ENCODE results near the gene GNAL.
"Not testable (repeated sequence)": the region's sequence is repeated elsewhere in the genome, so short reads cannot be mapped to it uniquely, and the experiment has no call there.

The GNAL gene

GRCh38 chr18:11669271-11669947 lies 19.7 kb upstream of the GNAL start:
- DNase-seq, result no peak

DNA sequence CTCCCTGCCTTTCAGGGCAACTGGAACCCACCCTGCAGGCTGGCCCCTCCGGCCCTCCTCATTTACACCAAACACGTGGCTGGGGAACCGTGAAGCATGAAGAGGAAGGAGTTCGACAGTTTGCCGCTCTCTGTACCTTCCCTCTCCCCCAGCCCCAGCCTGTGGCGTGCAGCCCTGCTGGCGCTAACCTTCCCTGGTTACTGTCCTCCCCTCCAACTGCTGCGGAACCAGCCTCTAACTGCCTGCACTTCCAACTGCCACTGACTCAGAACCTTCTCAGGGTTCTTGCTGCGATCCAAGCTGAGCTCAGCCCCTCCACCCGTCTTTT lies 19.2 kb upstream of the GNAL start:
- DNase-seq, result no peak

DNA sequence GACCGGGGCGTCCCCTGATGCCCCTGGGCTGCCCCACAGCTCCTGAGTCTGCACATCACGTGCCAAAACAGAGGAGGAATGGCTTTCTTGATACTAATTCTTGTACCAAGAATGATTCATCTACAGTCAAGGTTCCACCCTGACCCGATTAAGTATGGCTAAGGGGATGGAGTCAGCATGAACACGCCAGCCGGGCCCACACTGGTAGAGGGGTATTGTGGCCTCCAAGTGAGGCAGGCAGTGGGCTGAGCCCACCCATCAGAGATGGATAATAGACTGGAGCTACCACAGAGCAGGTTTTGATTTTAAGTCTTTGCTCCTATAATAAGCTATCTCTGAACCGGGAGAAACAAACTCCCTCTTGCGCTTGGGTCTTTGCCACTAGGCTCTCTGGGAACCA lies 17.9 kb upstream of the GNAL start:
- DNase-seq, result no peak

- no peak for DNase-seq
Measured at GRCh38 chr18:11672198-11672597, 16.9 kb upstream of the GNAL start.

DNA sequence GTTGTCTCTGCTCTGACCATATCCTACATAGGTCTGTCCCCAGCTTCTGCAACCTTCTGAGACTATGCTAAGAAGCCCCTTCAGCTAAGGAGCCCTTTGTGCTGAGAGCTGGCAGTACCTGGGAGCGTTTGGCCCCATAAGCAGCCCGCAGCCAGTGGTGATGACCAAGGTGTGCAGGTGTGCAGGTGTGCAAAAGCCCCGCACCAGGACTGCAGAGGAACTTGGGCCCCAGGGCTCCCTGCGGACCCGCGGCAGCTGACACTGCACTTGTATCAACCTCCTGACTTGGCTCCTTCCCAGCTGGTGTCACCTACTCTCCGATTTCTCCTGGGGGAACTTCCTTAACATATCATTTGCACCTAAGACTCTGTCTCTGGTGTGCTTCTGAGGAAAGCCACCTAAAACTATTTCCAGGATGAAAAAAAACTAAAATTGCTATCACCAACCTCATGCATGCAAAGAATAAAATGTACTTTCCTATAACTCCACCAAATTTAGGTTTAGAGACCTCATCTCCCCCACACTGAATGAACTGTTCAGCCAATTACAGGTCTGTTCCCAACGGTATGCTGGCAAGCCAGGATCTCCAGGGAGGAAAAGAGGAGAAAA lies 16.1 kb upstream of the GNAL start:
- DNase-seq, result no peak

DNA sequence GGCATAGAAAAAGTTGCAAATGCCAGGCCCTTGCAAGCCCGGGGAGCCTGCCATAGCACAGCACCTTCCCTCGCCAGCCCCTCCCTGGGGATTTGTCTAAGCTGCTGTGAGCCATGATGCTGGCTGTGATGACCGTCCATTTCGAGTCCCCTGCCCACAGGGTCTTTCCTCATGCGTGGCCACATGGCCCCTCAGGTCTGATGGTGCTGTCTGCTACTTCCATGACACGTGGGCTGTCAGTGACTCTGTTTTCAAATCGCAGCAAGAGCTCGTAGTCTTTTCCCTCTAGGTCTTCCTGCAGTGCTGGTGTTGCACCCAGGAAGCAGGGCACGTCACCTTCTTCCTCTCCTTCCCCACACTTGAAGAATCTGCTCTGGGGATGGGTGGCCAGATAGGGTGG lies 15.5 kb upstream of the GNAL start:
- no peak for DNase-seq

- no peak for DNase-seq
Measured at GRCh38 chr18:11674119-11674518, 14.9 kb upstream of the GNAL start.

GRCh38 chr18:11676386-11676785 lies 12.7 kb upstream of the GNAL start:
- DNase-seq, result no peak

GRCh38 chr18:11676867-11677266 lies 12.2 kb upstream of the GNAL start:
- DNase-seq, result no peak

GRCh38 chr18:11678211-11678610 lies 10.9 kb upstream of the GNAL start:
- no peak for DNase-seq

GRCh38 chr18:11689669-11690565 lies 853 bp downstream of the GNAL start:
- DNase-seq, result peak in 8 of 51 donors; percentile 4 to 49 (median 26)

GRCh38 chr18:11690660-11691059 lies 1.6 kb downstream of the GNAL start:
- not testable (repeated sequence) for DNase-seq

DNA sequence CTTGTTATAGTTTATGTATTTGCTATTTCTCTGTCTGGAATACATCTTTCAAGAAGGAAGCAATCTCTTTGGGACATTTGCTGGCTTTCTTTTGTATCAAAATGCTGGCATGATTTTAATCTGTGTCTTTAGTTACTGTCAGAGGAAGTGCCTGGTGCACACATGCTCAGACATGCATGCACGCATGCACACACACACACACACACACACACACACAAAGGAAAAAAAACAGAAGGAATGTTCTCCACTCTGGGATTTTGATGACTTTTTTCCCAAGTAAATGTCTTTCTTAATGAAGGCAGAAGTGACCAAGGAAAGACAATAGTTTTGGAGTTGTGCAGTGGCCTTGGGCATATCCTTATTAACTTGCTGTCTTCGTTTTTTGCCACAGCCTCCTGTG lies 6.7 kb downstream of the GNAL start:
- DNase-seq, result no peak

DNA sequence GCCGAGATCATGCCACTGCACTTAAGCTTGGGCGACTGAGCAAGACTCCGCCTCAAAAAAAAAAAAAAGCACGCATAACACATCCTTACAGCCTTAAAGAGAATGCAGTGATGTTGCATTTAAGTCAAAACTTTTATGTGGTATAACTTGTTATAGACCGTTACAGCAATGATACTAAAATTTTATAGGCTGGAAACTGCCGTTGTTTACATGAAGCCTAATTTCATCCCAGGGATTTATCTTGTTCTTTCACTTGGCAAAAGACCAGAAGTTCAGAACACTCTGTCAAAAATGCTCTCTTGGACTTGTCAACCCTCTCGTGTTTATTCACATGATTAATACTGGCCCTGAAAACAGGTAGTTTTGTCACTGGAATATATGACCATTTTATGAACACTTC lies 7.4 kb downstream of the GNAL start:
- no peak for DNase-seq

- no peak for DNase-seq
Measured at GRCh38 chr18:11700876-11701275, 11.8 kb downstream of the GNAL start.

DNA sequence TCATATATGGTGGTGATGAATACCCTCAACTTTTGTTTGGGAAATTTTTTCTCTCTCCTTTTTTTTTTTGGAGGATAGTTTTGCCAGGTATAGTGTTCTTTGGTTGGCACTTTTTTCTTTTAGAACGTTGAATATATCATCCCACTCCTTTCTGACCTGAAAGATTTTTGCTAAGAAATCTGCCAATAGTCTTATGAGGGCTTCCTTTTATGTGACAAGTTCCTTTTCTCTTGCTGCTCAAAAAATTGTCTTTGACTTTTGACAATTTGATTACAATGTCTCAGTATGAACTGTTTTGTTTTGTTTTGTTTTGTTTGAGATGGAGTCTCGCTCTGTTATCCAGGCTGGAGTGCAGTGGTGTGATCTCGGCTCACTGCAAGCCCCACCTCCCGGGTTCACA lies 21.5 kb downstream of the GNAL start:
- no peak for DNase-seq

DNA sequence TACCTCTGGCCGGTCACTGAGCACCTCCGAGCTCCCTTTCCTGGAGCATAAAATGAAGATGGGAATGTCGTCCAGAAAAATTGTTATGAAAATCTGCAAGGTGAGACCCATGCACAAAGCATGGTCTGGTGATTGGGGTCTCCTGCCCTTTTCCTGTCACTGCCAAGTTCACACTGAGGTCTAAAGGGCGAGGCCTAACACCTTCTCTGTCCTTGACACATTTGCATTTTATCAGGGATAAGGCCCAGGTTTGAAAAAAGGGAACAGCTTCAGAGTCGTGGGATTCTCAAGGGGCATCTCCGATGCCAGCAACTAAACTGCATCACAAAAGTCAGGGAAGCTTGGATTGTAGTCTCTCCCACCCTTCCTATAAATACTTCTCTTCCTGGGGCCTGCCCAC lies 24.7 kb downstream of the GNAL start:
- DNase-seq, result no peak

GRCh38 chr18:11714244-11714918 lies 25.3 kb downstream of the GNAL start:
- no peak for DNase-seq

DNA sequence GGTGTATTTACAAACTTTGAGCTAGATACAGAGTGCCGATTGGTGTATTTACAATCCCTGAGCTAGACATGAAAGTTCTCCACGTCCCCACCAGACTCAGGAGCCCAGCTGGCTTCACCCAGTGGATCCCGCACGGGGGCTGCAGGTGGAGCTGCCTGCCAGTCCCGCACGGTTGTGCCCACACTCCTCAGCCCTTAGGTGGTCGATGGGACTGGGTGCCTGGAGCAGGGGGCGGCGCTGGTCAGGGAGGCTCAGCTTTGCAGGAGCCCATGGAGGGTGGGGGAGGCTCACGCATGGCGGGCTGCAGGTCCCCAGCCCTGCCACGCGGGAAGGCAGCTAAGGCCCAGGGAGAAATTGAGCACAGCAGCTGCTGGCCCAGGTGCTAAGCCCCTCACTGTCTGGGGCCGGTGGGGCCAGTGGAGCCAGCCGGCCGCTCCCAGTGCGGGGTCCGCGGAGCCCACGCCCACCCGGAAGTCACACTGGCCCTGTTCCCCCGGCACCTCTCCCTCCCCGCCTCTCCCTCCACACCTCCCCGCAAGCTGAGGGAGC lies 27.8 kb downstream of the GNAL start:
- DNase-seq, result not testable (repeated sequence)

DNA sequence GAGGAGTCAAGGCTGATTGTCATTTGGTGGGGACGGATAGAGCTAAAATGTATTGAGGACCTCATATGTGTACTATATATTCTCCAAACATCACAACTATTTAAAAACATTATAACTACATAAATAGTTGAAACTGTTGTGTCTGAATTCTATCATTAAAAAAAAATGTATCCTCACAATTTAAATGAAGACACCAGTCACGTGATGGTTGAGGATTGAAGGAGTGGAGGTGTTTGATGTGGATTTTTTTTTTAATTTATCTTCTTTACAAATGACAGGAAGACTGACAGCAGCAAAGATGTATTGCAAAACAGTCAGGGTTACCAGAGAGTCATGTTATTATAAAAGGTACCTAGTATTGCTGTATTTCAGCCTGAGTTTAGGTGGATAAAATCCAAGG lies 30.0 kb downstream of the GNAL start:
- no peak for DNase-seq

- no peak for DNase-seq
Measured at GRCh38 chr18:11719621-11720020, 30.6 kb downstream of the GNAL start.

DNA sequence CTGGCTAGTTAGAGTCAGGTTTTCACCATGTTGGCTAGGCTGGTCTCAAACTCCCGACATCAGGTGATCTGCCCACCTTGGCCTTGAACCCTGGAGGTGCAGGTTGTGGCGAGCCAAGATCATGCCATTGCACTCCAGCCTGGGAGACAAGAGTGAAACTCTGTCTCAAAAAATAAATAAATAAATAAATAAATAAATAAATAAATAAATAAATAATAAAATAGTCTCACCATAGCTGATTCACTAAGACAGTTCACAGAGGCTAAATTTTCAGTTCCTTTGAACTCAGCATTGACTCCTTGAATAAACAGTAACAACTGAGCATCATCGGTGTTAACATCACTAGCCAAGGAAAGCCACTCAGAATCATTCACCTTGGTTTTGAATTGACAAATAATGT lies 32.7 kb downstream of the GNAL start:
- no peak for DNase-seq

Data from hypothalamus (tissue), 51 donors.